A673 (cell line): Measurements from ENCODE around the gene PARP11. TPM values are rescaled to one million over a fixed set of nuclear protein-coding genes. Genes with fewer than 3 reads are reported as not detected.

ENCODE experiments used
- BruUV-seq: library from RNA; stranded (reverse); fragments of 400-500 nt; replicated peaks from 2 replicates; lab custom pipeline; 2021; lab: Mats Ljungman, UMichigan
- CTCF ChIA-PET: fragments of 300-600 bp; sonication (Branson Sonifier 250); formaldehyde crosslinking; loops from one replicate; lab custom pipeline; 2022; ENCODE audit warnings: antibody characterized with exemption; lab: Charles Lee
- POLR2A ChIA-PET: fragments of 300-600 bp; sonication (Branson Sonifier 250); formaldehyde crosslinking; loops from one replicate; lab custom pipeline; 2022; ENCODE audit warnings: antibody characterized with exemption; ENCODE audit not compliant: low non-redundant PET; lab: Charles Lee
- DNase-seq: peaks from one replicate; pipeline ENCODE4 v3.0.0-alpha.2; 2015; ENCODE audit warnings: low spot score
- H3K27ac ChIP-seq: fragments of 200-600 bp; sonication (generic); 2 replicates; pipeline ENCODE4 v1.5.1; 2016; ENCODE audit warnings: mixed run types, low read depth, mild to moderate bottlenecking, mixed read lengths, antibody characterized with exemption, low read length; ENCODE audit not compliant: poor library complexity, severe bottlenecking
- H3K27me3 ChIP-seq: fragments of 200-600 bp; sonication (generic); replicated peaks from 2 replicates; pipeline ENCODE4 v1.6.1; 2017; ENCODE audit warnings: mixed run types, low read depth, mild to moderate bottlenecking, mixed read lengths, antibody characterized with exemption, low read length; ENCODE audit not compliant: insufficient read depth, poor library complexity
- H3K36me3 ChIP-seq: fragments of 200-600 bp; sonication (generic); 2 replicates; pipeline ENCODE4 v1.6.1; 2016; ENCODE audit warnings: mixed run types, mild to moderate bottlenecking, mixed read lengths, antibody characterized with exemption, low read length; ENCODE audit not compliant: insufficient read depth, poor library complexity, severe bottlenecking
- H3K4me1 ChIP-seq: fragments of 200-600 bp; sonication (generic); 2 replicates; pipeline ENCODE4 v1.6.1; 2017; ENCODE audit warnings: mixed run types, mild to moderate bottlenecking, mixed read lengths, antibody characterized with exemption, low read length; ENCODE audit not compliant: insufficient read depth, poor library complexity, severe bottlenecking
- H3K4me3 ChIP-seq: fragments of 200-600 bp; sonication (generic); 2 replicates; pipeline ENCODE4 v1.5.1; 2016; ENCODE audit warnings: low read depth, mixed run types, mild to moderate bottlenecking, mixed read lengths, low read length; ENCODE audit not compliant: poor library complexity, severe bottlenecking
- H3K9me3 ChIP-seq: fragments of 200-600 bp; sonication (generic); 2 replicates; pipeline ENCODE4 v1.6.1; 2016; ENCODE audit warnings: mixed run types, low read depth, mild to moderate bottlenecking, mixed read lengths, antibody characterized with exemption, low read length; ENCODE audit not compliant: poor library complexity, severe bottlenecking
- CTCF ChIP-seq: fragments of 300-800, 200-600 bp; sonication (generic); conservative IDR thresholded peaks from 2 replicates; pipeline ENCODE4 v1.5.1; 2017; ENCODE audit warnings: low read depth, mild to moderate bottlenecking, antibody characterized with exemption, low read length, moderate library complexity, mixed read lengths
- EZH2 ChIP-seq: fragments of 200-600 bp; sonication (generic); IDR thresholded peaks from 2 replicates; pipeline ENCODE4 v1.6.1; 2017; ENCODE audit warnings: borderline replicate concordance, low read depth, mild to moderate bottlenecking, mixed read lengths, antibody characterized with exemption, low read length; ENCODE audit not compliant: poor library complexity, severe bottlenecking
- intact Hi-C: fragments of 100-400 bp; cut with micrococcal nuclease; formaldehyde crosslinking; loops from one replicate; pipeline ENCODE4 v1.10.0; 2022; ENCODE audit not compliant: unreplicated experiment
- total RNA-seq: library from RNA; stranded (reverse); gene quantifications from 2 replicates; pipeline ENCODE4 v1.2.3, GENCODE V29; 2021

The PARP11 gene
- total RNA-seq, 1 experiment from 2014 or later, result 7.7 TPM

GRCh38 chr12:3869433-3869832 is 3.8 kb downstream of the PARP11 start:
- no peak for DNase-seq
- intact Hi-C loops, result no loop called here
- no peak for TF ChIP-seq CTCF
- TF ChIP-seq EZH2, result no peak
- ChIA-PET CTCF (no interaction called here), POLR2A (no interaction called here)
- H3K27ac ChIP-seq, result no peak overlapping the region
- H3K9me3 ChIP-seq, result peaks cover 12% of the 10 kb centered on the region
- no TSS peak for BruUV-seq
- H3K36me3 ChIP-seq, result no peaks in the 10 kb centered on the region
- H3K4me1 ChIP-seq, result peaks cover 4% of the 10 kb centered on the region
- no peak overlapping the region for H3K4me3 ChIP-seq
- no peaks in the 10 kb centered on the region for H3K27me3 ChIP-seq

- Histone ChIP-seq H3K9me3 (peaks cover 12% of the 10 kb centered on the region), H3K4me3 (no peak overlapping the region), H3K27me3 (no peaks in the 10 kb centered on the region), H3K4me1 (no peaks in the 10 kb centered on the region), H3K27ac (no peak overlapping the region), H3K36me3 (no peaks in the 10 kb centered on the region)
- TF ChIP-seq CTCF, result no peak
- no peak for TF ChIP-seq EZH2
- intact Hi-C loops, result no loop called here
- POLR2A ChIA-PET, result no interaction called here
- BruUV-seq, result no TSS peak
- DNase-seq, result no peak
- CTCF ChIA-PET, result no interaction called here
Observed at GRCh38 chr12:3863756-3864155, 9.4 kb downstream of the PARP11 start.

- DNase-seq, result no peak
- no TSS peak for BruUV-seq
- Histone ChIP-seq H3K27me3 (no peaks in the 10 kb centered on the region), H3K27ac (no peak overlapping the region), H3K4me3 (no peak overlapping the region), H3K36me3 (no peaks in the 10 kb centered on the region), H3K4me1 (no peaks in the 10 kb centered on the region), H3K9me3 (peaks cover 5% of the 10 kb centered on the region)
- CTCF ChIA-PET, result no interaction called here
- TF ChIP-seq EZH2 (no peak), CTCF (no peak)
- intact Hi-C loops, result no loop called here
- POLR2A ChIA-PET, result no interaction called here
Observed at GRCh38 chr12:3842517-3842916, 30.7 kb downstream of the PARP11 start.
